ENCODE measurements around the gene AIF1L.
"Not testable (repeated sequence)": the region's sequence is repeated elsewhere in the genome, so short reads cannot be mapped to it uniquely, and the experiment has no call there.

Gene AIF1L

DNA sequence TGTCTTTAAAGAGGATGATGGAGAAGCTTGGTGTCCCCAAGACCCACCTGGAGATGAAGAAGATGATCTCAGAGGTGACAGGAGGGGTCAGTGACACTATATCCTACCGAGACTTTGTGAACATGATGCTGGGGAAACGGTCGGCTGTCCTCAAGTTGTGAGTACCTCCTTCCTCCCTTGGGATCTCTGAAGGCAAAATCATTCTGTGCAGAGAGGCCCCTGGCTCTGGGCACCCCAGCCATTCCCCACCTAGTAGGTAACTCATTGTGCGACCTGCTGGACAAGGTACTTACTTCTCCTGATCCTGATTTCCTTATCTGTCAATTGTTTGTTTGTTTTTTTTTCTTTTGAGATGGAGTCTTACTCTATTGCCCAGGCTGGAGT is 21.4 kb downstream of the AIF1L start:
- DNase-seq = no peak

DNA sequence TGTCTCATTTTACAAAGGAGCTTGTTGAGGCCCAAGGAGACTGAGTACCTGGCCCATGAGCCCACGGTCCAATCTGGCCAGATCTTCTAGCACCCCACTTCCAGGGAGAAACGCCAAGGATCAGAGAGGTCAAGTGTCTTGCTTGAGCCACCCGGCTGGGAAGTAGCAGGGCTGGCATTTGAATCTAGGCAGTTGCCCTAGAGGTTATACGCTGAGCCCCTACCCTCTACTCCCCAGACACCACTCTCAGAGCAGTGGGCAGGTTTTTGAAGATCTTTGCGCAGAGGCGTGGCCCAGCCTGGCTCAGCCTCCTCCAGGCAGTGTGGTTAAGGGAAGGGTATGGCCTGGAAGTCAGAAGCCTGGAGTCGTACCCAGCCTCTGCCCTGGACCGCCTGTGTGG is 23.3 kb downstream of the AIF1L start:
- DNase-seq = no peak

- DNase-seq = no peak
Measured at GRCh38 chr9:131120620-131121228, 24.4 kb downstream of the AIF1L start.

DNA sequence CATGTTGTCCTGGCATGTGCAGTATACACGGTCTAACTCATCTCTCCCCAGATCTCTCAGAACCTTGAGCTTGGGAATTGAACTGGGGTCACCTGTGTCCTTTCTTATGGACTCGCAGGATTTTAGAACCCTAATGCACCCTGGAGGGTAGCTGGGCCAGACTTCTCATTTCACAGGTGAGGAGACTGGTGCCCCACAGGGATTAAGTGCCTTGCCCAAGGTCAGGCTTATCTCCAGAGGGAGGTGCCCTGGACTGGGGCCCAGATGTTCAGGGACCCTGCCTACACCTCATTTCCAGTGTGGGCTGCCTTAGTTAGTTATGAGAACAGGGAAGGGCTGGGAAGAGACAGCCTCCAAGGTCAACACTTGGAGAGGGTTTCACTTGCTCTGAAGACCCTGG is 25.0 kb downstream of the AIF1L start:
- DNase-seq = no peak

GRCh38 chr9:131122158-131122557 is 25.8 kb downstream of the AIF1L start:
- DNase-seq = no peak

DNA sequence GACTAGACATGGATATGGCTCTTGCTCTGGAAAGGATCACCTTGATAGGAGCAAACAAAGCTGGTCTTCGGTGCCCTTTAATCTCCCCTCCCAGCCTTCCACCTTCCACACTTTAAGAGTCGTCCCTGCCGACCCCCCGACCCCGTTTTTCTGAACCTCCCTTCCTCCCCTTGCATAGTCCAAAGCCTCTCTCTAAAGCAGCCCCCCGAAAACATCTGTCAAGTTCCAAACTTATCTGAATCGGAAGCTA is 28.6 kb downstream of the AIF1L start:
- DNase-seq = no peak

- DNase-seq = peak; percentile 77 to 100 (median 97)
Measured at GRCh38 chr9:131125288-131126058, 29.1 kb downstream of the AIF1L start, which contains the start of gene NUP214. Gene NUP214 (plus strand): TSS chr9:131125586. CDS start chr9:131125705, 119 bp downstream.

GRCh38 chr9:131126059-131126426 is 29.7 kb downstream of the AIF1L start:
- no peak for DNase-seq

GRCh38 chr9:131129183-131129582 is 32.9 kb downstream of the AIF1L start:
- no peak for DNase-seq

DNA sequence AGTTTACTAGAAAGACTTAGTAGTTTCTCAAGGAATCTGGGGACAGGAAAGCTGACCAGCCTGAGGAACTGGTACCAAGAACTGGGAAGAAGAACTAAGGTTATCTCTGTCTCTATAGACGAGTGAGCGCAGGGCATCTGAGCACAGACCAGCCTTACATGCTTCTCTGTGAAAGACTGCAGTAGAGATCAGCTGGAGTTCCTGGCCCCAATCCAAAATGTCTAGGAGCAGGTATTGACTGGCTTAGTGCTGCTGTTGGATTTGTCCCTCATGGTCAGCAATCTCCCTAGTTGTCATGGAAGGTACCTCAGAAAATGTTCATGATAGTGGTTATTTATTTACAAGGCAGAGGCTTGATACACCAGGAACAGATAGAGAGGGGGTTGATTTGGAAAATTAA is 42.3 kb downstream of the AIF1L start:
- DNase-seq = no peak

DNA sequence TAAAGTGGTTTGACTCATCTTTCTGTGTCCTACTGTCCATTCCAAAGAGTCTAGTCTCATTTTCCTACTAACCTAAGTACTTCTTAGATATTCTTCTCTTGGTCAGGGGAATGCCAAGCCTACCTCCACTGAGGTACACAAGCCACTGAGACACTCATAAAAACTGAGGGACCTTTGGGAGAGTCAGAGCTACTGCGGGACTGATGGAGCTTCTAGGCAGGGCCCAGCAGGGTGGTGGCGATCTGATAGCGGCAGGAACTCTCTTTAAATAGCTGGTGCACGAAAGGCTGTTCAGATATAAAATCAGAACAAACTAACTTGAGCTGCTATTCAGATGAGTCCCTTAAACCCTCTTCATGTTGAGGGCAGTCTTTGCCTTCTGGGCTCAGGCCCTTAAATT is 43.8 kb downstream of the AIF1L start:
- no peak for DNase-seq

- DNase-seq = no peak
Measured at GRCh38 chr9:131140550-131140949, 44.2 kb downstream of the AIF1L start.

- DNase-seq = no peak
Measured at GRCh38 chr9:131142160-131142559, 45.8 kb downstream of the AIF1L start.

- no peak for DNase-seq
Measured at GRCh38 chr9:131144201-131144600, 47.9 kb downstream of the AIF1L start.

DNA sequence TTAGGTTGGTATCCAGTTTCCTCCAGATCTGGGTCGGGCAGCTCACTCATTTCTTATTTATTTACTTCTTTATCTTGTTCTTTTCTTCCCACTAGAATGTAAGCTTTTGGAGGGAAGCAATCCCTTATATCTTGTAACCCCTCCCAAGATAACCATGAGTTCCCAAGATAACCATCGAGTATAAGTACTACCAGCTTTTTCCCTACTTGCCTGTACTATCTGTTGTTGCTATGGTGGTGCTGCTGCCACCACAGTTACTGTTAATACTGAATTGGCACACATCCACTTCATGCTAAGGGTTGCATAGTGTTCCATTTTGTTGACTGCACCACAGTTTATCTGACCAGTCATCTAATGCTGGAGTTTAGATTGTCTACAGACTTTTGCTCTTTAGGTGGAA is 48.9 kb downstream of the AIF1L start:
- no peak for DNase-seq

DNA sequence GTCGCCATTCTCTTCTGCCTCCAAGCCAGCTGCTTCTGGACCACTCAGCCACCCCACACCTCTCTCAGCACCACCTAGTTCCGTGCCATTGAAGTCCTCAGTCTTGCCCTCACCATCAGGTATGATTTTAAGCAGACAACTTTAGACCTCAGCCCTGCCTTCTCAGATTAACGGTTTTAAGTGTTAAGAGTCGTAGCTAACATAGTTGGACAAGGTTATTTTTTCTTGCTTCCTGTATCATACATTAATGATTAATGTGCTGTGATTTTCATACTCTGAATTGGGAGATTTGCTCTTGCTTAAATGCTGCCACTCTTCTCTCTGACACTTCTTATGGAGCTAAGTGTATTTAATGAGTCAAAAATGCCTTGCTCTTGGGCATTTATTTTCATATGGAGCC is 49.9 kb downstream of the AIF1L start:
- no peak for DNase-seq

- DNase-seq = no peak
Measured at GRCh38 chr9:131148276-131148675, 51.9 kb downstream of the AIF1L start.

- DNase-seq = no peak
Measured at GRCh38 chr9:131148966-131149687, 52.8 kb downstream of the AIF1L start.

DNA sequence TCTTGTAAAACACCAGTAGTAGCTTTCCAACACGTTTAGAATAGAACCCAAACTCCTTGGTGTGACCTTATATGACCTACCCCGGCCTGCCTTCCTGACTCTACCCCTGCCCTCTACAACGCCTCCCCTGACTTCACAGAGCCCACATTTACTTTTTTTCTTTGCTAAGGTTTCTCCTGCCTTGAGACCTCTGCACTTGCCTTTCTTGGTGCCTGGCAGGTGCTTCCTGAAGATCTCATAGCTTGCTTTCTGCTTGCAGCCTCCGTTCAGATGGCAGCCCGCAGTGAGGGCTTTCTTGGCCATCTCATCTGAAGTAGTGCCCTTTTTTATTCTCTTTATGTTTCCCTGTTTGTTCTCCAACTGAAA is 53.3 kb downstream of the AIF1L start:
- DNase-seq = no peak

DNA sequence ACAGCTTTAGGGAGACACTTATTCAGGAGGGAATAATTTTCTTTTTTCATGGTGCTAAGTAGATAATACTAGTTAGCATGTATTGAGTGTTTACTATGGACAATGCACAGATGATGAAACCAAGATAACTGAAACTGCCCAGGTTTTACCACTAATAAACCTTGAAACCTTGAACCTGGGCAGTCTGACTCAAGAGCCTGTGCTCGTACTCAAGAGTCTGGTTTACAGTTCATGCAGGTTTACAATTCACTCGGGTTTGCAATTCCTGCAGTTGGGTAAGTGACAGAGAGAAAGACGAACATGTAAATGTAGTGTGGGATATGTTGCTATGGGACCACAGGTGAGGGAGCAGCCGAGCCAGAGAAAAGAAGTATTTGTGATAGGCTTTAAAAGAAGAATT is 57.3 kb downstream of the AIF1L start:
- DNase-seq = no peak

DNA sequence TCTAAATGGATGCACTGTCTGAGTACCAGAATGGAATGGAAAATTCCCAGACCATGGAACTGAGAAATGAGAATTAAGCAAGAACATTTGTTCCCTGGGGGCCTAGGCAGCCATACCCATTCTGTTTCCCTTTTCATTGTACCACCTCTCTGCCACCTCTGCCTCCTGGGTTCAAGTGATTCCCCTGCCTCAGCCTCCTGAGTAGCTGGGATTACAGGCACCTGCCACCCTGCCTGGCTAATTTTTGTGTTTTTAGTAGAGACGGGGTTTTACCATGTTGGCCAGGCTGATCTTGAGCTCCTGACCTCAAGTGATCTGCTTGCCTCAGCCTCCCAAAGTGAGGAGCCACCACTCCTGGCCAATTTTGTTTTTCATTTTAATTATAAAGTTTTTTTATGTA is 62.3 kb downstream of the AIF1L start:
- DNase-seq = not testable (repeated sequence)

DNA sequence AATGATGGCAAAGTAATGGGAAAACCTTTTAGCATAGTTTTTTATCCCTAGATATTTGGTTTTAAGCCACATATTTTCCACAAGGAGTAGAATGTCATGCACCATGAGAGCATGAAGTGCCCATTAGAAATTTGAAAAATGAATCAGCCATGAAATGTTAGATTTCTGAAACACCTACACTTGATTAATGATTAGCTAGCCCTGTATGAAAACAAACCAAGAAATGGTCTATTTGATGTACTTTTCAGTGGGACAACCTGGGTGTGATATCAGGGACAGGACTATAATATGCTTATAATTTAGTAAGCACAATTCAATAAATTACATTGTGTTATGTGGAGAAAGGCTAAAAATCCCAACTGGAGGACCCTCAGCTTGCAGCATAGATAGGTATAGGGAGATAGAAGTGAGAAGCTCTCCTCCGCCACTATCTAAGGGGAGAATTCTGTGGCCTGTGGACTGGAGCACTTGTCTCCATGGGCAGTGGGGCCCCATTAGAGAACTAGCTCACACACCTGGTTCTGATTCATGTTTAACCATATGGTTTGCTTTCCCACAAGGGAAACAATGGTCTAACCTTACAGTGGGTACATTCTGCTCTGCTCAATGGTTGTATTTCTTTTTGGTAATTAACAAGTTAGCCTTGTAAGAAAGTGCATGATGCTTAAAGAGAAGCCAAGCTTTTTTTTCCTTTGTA is 64.2 kb downstream of the AIF1L start:
- DNase-seq = no peak
